ENCODE measurements around the gene NSUN6.
"Not testable (repeated sequence)": the region's sequence is repeated elsewhere in the genome, so short reads cannot be mapped to it uniquely, and the experiment has no call there.

DNA sequence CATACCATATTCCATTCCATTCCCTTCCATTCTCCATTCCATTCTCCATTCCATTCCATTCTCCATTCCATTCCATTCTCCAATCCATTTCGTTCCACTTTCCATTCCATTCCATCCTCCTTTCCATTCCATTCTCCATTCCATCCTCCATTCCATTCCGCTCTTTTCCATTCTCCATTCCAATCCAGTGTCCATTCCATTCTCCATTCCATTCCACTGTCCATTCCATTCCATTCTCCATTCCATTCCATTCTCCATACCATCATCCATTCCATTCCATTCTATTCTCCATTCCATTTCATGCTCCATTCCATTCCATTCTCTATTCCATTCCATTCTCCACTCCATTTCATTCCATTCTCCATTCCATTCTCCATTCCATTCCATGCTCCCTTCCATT is 81.0 kb downstream of the NSUN6 start:
- TF ChIP-seq, protein P1, sequence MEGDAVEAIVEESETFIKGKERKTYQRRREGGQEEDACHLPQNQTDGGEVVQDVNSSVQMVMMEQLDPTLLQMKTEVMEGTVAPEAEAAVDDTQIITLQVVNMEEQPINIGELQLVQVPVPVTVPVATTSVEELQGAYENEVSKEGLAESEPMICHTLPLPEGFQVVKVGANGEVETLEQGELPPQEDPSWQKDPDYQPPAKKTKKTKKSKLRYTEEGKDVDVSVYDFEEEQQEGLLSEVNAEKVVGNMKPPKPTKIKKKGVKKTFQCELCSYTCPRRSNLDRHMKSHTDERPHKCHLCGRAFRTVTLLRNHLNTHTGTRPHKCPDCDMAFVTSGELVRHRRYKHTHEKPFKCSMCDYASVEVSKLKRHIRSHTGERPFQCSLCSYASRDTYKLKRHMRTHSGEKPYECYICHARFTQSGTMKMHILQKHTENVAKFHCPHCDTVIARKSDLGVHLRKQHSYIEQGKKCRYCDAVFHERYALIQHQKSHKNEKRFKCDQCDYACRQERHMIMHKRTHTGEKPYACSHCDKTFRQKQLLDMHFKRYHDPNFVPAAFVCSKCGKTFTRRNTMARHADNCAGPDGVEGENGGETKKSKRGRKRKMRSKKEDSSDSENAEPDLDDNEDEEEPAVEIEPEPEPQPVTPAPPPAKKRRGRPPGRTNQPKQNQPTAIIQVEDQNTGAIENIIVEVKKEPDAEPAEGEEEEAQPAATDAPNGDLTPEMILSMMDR (IDR thresholded peaks at IDR 0.05; ENCODE audit: borderline replicate concordance, extremely low read depth, low read length, poor library complexity, severe bottlenecking) = not testable (repeated sequence)
- TF ChIP-seq EZH2 (IDR thresholded peaks at IDR 0.05; ENCODE audit: borderline replicate concordance, low read depth, low read length, severe bottlenecking) = not testable (repeated sequence)

Measured in DND-41 (cell line).